ENCODE measurements around the gene ADAMTS2. TPM values are rescaled to one million over a fixed set of nuclear protein-coding genes. Genes with fewer than 3 reads are reported as not detected.
"Not testable (repeated sequence)": the region's sequence is repeated elsewhere in the genome, so short reads cannot be mapped to it uniquely, and the experiment has no call there.

Gene ADAMTS2
- total RNA-seq, 1 donor from 2014 or later, result 25.5 TPM

DNA sequence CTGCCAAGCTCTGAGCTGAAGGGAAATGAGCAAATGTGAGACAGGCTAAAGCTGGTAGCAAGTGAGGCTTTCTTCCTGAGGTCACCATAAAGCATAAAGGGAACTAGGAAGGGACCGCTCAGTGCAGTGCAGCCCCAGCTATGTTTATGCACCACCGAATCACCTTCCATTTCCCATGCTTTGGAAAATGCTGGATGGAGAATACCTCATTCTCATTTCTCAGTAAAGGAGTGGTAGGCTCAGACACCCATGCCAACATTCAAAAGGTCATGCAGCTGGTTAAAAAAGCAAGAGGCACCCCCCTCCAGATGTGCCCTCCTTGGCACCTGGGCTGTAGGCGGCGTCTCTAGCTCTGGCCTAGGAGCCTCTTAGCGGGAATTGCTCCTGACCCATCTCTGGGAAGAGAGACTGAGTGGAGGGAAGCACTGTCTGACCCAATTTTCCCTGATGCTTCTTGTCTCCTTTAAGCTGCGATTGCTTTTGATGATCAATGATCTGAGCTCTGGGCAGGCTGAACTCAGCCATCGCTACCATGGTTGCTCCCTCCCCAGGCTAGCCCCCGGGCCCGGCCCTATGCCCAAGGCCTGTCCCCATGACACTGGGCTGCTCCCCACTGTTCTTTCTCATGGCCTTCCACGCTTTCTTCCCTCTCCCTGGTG, 226.4 kb downstream of the ADAMTS2 start:
- no peak for DNase-seq (ENCODE audit: low read depth)

DNA sequence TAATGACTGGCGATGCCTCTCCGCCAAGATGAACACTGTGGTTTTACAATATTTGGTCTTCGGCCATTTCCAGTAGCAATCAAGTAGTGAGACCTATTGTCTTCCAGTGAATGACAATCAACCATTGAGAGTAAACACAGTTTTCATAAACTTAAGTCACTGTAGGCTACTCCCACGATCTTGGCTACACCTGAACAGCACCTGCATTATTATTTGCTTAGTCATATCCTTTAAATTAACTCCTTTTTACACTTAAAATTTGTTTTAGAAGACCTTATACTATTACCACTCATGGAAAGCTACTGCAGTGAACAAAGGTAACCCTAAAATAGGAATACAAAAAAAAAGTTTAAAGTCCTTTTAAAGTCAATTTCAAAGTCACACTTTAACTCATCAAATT, 226.9 kb downstream of the ADAMTS2 start:
- no peak for DNase-seq (ENCODE audit: low read depth)

DNA sequence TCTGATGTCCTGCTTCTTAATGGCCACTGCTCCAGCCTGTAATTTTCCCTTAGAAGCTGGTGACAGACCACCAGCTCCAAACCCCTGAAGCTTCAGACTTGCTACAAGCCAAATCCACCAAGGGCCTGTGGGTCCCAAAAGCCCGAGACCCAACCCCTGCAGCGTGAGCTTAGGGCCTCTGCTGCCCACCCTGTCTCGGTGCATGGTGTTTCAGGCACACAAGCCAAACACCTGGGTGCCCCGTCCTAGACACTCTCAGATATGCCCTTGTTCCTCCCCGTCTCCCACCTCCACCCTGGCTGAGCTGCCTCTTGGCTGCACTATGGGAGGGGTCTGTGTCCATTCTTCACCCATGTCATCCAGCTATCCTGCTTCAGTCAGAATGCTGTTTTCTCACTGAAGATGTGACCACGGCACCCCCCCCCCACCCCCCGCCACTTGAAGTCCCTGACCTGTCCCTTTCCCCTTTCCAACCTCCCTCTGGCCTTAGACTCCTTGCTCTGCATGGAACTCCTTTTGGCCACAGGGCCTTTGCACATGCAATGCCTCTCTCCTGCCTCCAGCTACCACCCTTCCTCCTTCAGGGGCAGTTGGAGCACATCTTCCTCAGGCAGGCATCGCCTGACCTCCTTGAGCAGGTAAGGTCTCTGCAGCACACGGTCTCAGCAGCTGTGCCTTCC, 229.3 kb downstream of the ADAMTS2 start:
- no peak for DNase-seq (ENCODE audit: low read depth)

DNA sequence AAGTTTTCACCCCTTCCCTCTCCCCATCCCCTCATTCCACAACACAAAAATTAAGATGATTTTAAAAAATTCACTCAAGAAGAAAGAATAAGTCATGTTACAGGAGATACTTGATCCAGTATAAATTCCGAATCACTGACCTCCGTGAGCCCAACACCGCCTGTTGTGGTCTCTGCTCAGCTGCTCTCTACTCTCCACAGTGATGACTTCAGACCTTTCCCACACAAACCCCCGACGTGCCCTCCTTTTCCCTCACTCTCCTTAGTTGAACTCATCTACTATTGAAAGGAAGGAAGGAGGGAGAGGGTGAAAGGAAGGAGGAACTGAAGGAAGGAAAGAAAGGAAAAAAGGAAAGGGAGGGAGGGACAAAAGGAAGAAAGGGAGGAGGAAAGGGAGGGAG, 230.0 kb downstream of the ADAMTS2 start:
- peak; percentile 75 for DNase-seq (ENCODE audit: low read depth)

DNA sequence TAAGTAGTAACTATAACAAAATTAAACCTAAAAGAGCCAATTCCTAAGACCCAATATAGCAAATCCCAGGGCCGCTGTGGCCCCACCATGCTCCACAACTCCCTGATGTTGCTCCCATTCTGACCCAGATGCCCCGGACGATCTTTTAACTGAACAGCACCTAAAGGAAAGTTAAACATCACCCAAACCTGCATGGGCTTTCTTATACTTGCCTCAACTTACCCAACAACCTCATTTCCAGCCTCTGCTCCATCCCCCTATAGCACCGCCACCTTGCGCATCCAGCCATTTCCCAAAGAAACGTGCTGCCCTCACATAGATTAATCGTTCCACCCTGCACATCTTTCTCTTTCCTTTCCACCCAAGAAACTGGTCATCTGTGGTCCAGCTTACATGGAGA, 230.5 kb downstream of the ADAMTS2 start:
- no peak for DNase-seq (ENCODE audit: low read depth)

DNA sequence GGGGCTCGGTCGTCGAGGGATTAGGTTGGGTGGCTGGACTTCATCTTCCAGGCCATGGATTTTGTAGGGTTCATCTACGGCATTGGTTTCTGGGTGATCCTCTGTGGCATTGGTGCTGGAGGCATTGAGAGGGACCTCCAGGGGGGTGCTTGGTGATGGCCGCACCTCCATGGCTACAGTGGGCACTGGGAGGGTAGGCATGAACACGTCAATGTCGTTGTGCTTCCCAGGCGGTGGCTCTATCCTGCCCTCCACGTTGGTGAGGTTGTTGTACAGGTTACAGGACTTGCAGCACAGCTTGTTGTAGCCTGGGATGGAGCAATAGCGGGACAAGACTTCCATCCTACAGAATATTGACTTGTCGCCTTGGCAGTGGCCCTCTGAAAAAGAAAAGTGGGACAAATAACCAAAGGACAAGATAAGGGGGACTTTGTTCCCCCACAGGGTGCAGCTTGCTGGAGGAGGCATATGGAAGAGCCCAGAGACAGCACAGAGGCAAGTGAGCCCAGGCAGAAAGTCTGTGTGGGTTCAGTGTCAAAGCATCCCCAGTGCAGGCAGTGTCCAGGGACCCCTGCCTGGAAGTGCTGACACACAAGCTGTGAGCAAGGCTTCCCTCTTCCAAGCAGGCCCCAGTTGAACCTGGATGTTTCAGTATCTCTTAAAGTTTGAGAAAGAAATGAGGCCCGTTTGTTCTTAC, 231.2 kb downstream of the ADAMTS2 start:
- DNase-seq (ENCODE audit: low read depth), result no peak

DNA sequence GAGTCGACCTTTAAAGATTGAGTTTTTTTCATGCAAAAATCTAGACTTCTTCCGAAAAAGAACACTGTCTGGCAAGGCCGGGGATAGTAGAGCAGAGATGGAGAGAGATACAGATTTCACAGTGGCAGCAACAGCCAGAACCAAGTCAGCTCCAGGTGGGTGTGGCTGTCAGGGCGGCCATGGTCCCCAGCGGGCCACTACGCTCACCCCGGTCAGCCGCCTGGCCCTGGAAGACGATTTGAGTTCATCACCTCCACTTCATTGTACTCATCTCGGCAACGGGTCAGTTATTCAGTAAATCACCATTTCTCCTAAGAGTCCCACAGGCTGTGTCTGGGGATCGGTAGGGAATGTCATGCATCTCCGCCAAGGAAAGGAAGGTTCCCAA, 232.1 kb downstream of the ADAMTS2 start:
- no peak for DNase-seq (ENCODE audit: low read depth)

DNA sequence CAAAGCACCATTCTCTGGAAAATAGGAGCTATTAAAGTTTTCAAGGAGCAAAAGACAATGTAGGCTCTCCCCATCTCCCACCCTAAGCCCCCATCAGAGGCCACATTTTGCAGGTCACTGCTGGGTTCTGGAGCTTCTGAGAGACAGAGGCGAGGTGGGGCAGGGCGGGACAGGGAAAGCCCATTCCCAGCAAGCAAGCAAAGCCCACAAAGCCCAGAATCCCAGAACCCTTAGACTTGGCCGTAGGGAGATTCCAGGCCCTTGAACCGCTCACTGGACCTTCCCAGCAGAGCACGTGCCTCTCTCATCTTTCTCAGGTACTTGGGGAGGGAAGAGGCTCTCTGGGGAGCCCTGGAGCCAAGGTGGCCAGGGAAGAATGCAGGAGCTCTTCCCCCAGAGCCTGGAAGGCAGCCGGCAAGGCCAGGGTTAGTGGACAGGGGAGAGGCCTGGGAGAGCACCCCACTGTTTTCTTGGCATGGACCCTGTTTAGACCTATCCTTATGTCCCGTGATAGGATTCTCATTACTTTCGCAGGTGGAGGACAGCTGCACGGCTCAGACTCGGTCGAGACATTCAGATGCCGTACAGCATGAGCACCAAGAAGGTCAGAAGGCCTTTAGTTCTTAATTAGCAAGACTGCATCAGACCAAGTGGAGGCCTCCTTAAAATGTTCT, 232.7 kb downstream of the ADAMTS2 start:
- DNase-seq (ENCODE audit: low read depth), result no peak

DNA sequence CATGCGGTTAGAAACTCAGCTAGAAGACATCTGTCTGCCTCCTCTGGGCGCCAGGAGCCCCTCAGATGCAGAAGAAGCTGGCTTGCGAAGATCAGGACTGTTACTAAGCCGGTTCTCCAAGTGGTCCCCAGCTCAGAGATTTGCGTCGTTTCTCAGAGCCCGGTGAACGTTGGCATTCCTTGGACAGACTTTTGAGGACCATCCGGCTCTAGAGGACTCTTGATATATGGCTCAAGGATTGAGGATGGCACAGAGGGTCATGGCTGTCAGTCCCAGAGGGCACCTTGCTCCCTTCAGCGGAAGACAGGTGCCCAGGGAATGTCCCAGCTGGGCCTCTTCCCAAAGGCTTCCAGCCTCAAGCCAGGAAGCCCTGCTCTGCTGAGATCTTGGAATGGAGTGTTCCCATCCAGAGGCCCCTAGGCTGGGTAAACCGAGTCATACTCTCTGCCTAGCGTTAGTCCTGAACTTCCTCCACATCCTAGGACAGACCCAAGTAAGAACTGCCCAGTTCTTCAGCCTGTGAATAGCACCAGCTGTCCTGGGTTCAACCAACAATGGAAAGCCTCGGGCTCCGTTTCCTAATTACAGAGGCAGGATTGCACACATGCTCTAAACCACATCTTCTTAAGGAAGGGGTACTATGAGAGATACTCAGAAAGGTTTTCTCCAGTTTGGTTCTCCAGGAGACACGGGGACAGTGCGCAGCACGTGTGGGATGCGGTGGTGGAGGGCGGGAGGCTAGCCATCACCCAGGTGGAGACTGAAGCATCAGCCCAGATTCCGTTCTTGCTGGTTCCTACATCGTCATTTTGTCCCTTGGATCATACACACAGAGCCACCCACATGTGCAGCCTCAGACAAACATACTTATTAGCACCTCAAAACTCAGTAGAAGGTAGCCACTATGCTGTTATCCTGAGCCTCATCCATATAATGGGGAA, 233.7 kb downstream of the ADAMTS2 start:
- DNase-seq (ENCODE audit: low read depth), result no peak

DNA sequence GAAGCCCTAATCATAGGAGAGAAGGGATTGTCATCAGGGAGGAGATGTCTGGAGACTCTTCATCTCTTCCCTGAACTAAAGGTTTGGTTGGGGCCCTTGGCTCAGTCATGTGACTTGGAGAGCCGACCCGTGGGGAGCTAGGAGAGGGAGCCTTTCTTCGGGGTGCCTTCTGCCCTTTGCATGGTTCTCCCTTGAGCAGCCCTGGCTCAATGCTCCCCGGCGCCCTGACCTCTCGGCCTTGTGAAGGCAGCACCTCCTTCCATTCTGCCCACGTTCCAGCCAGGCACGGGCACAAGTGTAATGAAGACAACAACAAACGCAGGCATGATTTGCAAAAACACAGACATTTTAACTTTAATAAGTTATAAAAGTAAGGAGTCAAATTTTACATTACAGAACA, 234.7 kb downstream of the ADAMTS2 start:
- no peak for DNase-seq (ENCODE audit: low read depth)

DNA sequence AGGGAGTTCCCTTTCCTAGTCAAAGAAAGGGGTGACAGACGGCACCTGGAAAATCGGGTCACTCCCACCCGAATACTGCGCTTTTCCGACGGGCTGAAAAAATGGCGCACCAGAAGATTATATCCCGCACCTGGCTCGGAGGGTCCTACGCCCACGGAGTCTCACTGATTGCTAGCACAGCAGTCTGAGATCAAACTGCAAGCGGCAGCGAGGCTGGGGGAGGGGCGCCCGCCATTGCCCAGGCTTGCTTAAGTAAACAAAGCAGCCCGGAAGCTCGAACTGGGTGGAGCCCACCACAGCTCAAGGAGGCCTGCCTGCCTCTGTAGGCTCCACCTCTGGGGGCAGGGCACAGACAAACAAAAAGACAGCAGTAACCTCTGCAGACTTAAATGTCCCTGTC, 244.0 kb downstream of the ADAMTS2 start:
- not testable (repeated sequence) for DNase-seq (ENCODE audit: low read depth)

DNA sequence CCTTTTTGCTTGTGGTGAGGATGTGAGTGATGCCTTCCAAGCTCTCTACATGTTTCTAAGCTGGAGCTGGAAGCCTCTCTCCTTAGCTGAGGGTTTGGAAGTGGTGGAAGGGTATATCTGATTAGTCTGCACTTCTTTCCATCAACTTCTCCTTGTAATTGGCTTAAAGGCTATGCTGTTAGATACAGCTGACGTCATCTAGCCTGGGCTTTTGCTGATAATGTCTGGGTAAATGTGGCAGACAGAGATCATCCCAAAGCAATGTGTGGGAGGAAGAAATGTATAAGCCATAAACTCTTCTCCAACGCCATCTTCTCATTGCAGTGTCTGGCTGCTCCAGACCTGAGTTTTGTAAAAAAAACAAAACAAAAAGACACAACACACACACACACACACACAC, 255.8 kb downstream of the ADAMTS2 start:
- no peak for DNase-seq (ENCODE audit: low read depth)

DNA sequence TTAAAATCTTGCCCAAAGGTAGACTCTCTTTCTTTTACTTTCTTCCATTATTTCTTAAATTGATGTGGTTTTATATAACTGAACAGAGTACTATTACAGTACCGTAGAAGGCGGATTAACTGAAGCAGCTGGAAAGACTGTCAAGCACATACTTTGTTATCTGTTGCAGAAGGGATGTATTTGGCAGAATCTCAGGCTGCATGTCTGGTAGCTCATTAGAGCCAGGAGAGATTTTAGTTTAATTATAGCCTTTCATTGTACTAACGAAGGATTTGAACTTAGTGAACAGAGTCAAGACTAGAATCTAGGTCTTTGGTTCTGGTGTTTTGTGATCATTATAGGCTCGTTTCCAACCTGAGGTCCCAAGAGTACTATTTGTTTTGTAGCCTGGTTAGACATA, 264.5 kb downstream of the ADAMTS2 start:
- DNase-seq (ENCODE audit: low read depth), result no peak

DNA sequence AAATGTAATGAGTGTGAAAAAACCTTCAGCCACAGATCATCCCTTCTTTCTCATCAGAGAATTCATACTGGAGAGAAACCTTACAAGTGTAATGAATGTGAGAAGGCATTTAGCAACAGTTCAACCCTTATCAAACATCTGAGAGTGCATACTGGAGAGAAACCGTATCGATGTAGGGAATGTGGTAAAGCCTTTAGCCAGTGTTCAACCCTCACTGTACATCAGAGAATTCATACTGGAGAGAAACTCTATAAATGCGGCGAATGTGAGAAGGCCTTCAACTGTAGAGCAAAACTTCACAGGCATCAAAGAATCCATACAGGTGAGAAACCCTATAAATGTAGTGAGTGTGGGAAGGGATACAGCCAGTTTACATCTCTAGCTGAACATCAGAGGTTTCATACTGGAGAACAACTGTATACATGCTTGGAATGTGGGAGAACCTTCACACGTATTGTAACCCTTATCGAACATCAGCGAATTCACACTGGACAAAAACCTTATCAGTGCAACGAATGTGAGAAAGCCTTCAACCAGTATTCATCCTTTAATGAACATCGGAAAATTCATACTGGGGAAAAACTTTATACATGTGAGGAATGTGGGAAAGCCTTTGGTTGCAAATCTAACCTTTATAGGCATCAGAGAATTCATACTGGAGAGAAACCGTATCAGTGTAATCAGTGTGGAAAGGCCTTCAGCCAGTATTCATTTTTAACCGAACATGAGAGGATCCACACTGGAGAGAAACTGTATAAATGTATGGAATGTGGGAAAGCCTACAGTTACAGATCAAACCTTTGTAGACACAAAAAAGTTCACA, 265.9 kb downstream of the ADAMTS2 start:
- DNase-seq (ENCODE audit: low read depth), result no peak

DNA sequence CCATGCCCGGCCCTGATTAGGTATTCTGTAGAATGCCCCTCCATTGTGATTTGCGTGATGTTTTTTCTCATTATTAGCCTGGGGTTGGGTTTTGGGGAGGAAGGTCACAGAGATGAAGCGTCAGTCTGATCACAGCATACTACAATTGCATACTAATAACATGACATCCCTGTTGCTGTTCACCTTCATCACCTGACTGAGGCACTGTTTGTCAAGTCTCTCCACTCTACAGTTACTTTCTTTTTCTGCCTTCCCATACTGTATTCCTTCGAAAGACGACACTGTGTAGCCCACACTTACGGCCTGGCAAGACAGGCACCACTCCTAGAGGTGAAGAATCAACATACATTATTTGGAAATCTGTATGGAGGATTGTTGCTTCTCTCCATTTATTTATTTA, 279.6 kb downstream of the ADAMTS2 start:
- DNase-seq (ENCODE audit: low read depth), result no peak

DNA sequence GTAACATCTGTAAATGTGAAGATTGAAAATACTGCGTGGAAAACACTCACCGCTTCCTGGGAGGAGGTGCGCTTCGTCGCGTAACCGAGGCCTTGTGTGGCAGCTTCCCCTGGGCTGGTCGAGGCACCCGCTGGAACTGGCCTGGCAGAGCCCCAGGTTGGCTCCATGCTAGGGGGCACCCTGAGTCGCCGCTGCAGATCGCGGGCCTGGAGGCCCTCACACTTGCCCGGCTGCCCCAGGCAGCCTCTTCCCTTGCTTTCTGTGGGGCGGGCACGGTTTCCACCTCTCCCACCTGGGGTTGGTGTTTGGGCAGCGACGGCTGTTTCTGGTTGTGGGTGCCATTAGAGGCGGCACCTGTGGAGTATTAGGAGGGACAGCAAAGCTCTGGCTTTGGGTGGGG, 284.2 kb downstream of the ADAMTS2 start:
- no peak for DNase-seq (ENCODE audit: low read depth)
